ENCODE results near the gene INTS2.
A peak's percentile ranks its signal among the peaks of the same experiment; 100 is the strongest.
"Not testable (repeated sequence)": the region's sequence is repeated elsewhere in the genome, so short reads cannot be mapped to it uniquely, and the experiment has no call there.

INTS2 gene

DNA sequence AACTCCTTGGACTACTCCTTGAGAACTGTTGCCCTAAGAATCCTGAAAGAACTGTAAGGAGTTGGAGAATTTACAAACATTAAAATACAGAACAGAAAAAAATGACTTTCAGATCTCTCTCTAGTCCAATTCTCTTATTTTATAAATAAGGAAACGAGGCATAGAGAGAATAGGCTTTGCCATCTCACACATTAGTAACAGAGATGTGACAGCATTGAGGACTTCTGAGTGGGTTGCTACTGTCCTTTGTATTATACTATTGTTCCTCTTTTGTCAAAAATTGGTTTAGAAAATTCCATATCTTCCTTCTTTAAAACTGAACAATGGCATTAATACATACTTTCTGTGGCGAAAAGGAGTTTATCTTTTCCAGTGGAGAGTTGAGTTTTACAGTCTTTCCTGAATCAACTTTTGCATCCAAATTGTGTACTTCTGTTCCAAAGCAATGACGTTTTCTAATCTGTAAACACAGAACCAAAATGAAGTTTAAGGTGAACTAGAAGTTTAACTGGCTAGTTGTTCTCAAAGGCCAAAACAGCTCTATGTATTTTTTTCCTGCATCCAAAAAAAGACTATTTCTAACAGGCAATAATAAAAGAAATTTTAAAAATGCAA, 80.9 kb downstream of the INTS2 start:
- no peak for DNase-seq

DNA sequence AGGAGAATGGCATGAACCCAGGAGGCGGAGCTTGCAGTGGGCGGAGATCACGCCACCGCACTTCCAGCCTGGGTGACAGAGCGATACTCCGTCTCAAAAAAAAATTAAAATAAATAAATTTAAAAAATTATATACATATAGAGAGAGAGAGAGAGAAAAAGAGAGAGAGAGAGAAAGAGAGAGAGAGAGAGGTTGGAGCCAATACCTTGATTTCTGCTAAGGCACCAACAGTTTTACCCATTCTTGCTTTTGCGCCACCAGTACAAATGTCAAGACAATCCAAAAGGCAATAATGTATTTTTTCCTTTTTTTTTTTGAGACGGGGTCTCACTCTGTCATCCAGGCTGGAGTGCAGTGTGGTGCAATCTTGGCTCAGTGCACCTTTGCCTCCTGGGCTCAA, 81.7 kb downstream of the INTS2 start:
- DNase-seq: no peak

DNA sequence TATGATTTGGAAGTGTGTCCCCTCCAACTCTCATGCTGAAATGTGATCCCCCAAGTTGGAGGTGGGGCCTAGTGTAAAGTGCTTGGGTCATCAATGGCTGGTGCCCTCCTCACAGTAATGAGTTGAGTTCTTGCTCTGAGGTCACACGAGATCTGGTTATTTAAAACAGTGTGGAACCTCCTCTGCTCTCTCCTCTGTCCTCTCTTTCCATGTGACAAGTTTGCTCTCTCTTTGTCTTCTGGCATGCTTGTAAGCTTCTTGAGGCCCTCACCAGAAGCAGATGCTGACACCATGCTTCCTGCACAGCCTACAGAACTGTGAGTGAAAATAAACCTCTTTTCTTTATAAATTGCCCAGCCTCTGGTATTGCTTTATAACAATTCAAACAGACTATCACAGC, 84.3 kb downstream of the INTS2 start:
- DNase-seq: no peak

DNA sequence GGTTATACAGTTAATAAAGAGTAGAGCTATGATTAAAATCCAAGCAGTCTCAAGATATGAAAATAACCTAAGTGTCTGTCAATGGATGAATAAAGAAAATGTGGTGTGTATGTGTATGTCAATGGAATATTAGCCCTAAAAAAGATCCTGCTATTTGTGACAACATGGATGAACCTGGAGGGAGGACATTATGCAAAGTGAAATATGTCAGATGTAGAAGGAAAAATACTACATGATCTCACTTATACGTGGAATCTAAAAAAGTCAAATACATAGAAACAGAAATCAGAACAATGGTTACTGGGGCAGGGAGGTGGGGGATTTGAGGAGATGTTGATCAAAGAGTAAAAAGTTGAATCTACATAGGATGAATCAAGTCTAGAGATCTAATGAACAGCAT, 84.9 kb downstream of the INTS2 start:
- no peak for DNase-seq

DNA sequence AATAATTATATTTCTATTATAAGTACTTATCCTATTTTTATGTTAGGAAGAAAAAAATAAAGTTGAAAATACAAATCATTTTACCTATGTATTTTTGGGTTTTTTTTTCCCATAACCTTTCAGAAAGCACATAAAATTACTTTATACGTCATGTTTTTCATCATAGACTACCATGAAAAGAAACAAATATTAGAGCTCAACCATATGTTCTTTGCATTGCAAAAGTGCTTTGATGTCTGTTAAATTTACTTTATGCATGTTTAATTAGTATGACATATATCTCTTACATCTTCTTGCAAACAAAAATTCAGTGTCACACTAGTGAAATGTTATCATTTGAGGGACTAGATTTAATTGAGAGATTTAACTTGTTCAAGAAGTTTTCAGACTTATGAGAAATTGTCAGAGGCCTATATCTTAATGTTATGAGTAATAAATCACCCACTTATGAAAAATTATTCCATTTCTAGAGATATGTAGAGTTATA, 88.4 kb downstream of the INTS2 start:
- no peak for DNase-seq

DNA sequence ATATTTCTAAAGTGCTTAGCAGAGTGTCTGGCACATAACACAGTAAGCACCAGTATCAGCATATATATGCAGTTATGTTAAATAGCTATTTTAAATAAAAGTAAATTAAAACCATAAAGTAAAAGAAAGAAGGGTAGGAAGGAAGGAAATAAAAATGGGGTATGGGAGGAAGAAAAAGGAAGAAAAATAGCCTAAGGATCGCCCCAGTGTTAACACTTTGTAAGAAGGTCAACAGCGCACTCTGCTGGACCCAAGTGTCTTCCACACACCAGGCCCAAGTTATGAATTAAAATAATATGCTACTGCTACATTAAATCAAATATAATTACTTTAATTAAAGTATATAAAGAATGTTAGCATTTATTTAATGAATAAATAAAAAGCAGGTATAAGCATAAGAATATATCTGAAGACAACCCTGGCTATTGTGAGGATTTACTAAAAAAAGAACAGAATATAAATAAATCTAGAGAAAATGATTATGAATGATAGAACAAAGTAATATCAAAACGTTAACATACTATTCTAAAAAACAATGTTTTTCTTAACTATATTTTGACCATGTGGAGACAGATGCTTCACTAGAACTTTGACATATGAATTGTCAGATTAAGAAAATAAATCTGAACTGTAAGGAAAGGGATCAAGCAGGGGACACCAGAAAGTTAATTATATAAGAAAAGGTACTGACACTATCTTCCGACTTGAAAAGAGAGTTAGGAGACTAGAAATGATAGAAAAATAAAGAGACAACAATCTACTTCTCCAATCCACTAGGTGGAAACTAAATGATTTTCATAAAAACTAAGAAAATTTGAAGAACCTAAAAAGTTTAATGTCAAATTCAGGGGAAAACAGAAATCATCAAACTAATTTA, 90.4 kb downstream of the INTS2 start:
- DNase-seq: peak in 1 of 2 donors; percentile 4

DNA sequence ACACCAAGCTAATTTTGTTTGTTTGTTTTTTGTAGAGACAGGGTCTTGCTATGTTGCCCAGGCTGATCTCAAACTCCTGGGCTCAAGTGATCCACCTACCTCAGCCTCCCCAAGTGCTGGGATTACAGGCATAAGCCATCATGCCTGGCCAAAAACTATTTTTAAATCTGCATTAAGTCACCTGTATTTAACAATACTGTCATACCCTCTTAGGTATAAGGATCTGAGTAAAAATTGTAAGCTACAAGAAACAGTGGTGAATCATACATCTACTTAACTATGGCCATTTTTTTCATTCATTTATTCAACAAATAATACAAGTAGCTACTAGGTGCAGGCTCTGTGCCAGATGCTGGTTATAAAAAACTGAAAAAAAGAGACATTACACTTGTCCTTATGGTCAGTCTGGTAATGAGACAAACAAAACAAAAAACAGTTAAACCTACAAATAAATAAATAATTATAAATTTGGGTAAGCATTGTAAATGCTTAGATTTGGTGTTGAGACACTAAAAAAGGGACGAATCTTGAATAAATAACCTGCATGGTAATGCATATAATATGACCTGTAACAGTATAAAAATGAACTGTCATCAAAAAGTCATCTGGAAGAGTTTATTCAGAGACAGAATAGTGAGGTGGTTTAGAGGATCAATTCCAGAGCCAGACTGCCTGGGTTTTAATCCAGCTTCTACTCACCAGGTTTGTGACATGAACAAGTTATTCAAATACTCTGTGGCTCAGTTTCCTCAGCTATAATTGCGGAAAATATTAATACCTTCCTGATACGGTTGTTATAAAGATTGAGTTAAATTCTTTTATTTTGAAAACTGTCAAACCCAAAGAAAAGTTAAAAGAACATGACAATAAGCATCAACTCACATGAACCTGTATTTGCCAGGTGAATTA, 91.3 kb downstream of the INTS2 start:
- DNase-seq: no peak

DNA sequence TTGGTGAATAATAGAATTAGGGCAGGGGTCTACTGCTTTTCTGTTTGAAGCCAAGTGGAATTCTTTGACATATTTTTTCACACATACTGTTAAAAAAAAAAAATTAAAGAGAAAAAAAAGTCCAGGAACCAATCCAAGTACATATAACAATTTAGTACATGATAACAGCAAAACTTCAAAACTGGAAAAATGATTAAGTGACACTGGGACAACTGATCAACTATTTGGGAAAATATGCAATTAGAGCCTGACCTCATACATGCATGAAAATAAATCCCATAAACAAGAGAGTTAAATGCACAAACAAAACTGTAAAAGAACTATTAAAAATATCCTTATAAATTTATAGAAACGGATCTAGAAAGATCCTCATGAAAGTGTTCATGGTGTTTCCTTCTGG, 92.2 kb downstream of the INTS2 start:
- no peak for DNase-seq

DNA sequence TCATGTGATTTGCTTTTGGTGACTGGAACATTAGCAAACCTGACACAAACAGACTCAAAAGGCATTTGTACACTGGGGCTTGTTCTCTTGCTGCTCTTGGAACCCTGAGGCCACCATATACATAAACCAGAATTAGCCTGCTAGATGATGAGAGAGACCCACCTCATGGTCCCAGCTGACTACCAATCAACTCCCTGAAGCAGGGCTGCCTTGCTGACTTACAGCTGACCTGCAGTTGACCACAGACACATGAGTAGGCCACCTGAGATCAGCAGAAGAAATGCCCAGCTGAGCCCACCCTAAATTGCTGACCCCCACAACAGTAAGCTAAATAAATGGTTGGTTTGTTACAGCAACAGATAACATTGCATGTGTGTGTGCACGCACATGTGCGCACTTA, 93.2 kb downstream of the INTS2 start:
- no peak for DNase-seq

DNA sequence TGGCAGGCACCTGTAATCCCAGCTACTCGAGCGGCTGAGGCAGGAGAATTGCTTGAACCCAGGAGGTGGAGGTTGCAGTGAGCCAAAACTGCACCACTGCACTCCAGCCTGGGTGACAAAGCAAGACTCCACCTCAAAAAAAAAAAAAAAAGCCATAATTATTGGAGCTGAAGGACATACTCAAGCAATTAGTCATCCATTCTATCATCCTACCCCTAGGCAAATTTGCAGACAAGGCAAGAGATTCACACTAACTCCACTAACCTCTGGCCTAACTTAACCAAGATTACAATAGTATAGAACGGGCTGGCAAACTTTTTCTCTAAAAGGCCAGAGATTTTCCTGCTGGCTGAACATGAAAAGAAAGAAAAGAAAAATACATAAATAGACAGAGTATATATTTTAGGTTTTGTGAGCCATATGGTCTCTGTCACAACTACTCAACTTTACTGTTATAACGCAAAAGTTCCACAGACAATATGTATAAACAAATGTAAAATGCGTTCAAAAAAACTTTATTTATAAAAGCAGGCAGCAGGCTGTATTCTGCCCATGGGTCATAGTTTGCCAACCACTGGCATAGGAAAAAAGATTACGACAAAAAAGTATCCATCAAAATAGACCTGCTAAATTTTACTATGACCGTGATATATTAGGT, 94.1 kb downstream of the INTS2 start:
- DNase-seq: no peak

DNA sequence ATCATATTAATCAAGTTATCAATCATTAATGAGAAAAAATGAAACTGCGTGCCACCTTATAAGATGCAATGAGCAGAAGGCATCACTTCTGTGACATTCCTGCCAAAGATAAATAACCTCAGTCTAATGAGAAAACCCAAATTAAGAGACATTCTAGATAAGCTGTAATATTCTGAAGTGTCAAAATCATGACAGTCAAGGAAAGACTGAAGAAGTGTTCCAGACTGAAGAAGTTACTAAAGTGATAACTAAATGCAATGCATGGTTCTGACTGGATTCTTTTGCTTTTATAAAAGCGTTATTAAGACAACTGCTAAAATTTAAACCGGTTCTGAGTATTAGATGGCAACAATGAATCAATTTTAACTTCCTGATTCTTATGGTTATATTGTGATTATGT, 95.3 kb downstream of the INTS2 start:
- no peak for DNase-seq

DNA sequence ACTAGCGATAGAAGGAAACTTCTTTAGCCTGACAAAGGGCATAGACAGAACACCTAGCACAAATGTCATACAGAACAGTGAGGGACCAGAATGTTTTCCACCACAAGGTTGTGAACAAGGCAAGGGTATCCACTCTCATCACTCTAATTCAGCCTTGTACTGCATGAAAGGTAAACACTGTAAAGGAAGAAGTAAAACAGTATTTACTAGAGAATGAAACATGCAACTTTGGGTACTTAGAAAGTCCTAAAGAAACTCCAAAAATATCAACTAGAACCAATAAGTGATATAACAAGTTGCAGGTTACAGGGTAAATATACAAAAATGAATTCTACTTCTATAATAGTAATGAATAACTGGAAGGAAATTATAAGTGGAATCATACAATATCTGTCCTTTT, 96.7 kb downstream of the INTS2 start:
- DNase-seq: no peak

DNA sequence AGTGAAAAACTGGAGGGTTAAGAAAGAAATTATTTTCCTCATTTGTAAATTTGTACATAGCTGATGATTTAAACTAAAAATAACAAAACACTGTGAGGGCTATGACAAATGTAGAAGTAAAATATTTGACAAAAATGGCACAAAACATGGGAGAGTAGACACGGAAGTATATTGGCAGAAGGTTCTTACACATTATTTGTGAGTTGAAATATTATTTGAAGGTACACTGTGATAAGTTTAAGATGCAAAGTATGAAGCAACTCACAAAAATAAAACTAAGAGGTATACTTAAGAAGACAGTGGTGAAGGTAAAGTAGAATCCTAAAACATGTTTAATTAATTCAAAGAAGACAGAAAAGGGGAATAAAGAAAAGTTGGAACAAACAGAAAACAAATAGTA, 99.1 kb downstream of the INTS2 start:
- DNase-seq: no peak

DNA sequence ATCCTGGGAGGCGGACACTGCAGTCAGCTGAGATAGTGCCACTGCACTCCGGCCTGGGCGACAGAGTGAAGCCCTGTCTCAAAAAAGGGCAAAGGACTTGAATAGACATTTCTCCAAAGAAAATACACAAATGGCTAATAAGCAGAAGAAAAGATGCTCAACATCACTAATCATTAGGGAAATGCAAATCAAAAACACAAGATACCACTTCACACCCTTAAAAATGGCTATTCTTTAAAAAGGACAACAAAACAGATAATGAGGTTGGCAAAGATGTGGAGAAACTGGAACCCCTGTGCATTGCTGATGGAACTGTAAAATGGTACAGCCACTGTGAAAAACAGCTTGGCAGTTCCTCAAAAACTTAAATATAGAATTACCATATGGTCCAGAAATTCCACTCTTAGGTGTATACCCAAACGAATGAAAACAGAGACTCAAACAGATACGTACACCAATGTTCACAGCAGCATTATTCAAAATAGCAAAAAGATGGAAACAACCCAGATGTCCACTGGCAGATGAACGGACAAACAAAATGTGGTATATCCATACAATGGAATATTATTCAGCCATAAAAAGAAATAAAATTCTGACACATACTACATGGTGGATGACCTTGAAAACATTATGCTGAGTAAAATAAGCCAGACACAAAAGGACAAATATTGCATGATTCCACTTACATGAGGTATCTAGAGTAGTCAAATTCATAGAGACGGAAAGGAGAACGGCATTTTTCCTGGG, 100.0 kb downstream of the INTS2 start:
- no peak for DNase-seq

DNA sequence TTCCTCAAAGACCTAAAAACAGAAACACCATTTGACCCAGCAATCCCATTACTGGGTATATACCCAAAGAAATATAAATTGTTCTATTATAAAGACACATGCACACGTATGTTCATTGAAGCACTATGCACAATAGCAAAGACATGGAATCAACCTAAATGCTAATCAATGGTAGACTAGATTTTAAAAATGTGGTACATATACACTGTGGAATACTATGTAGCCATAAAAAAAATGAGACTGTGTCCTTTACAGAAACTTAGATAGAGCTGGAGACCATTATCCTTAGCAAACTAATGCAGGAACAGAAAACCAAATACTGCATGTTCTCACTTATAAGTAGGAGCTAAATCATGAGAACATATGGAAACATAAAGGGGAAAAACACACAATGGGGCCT, 100.9 kb downstream of the INTS2 start:
- not testable (repeated sequence) for DNase-seq

DNA sequence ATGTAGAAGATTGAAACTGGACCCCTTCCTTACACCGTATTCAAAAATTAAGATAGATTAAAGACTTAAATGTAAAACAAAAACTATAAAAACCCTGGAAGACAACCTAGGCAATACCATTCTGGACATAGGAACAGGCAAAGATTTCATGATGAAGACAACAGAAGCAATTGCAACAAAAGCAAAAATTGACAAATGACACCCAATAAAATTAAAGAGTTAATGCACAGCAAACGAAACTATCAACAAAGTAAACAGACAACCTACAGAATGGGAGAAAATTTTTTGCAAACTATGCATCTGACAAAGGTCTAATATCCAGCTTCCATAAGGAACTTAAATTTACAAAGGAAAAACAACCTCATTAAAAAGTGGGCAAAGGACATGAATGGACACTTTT, 101.6 kb downstream of the INTS2 start:
- DNase-seq: not testable (repeated sequence)

DNA sequence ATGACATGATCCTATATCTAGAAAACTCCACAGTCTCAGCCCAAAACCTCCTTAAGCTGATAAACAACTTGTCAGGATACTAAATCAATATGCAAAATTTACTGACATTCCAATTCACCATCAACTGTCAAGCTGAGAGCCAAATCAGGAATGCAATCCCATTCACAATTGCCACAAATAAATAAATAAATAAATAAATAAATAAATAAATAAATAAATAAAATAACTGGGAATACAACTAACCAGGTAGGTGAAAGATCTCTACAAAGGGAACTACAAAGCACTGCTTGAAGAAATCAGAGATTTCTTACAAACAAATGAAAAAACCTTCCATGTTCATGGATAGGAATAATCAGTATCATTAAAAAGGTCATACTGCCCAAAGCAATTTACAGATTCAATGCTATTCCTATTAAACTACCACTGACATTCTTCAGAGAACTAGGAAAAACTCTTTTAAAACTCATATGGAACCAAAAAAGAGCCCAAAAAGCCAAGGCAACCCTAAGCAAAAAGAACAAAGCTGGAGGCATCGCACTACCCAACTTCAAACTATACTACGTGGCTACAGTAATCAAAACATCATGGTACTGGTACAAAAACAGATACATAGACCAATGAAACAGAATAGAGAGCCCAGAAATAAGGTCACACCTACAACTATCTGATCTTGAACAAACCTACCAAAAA, 102.2 kb downstream of the INTS2 start:
- DNase-seq: no peak

DNA sequence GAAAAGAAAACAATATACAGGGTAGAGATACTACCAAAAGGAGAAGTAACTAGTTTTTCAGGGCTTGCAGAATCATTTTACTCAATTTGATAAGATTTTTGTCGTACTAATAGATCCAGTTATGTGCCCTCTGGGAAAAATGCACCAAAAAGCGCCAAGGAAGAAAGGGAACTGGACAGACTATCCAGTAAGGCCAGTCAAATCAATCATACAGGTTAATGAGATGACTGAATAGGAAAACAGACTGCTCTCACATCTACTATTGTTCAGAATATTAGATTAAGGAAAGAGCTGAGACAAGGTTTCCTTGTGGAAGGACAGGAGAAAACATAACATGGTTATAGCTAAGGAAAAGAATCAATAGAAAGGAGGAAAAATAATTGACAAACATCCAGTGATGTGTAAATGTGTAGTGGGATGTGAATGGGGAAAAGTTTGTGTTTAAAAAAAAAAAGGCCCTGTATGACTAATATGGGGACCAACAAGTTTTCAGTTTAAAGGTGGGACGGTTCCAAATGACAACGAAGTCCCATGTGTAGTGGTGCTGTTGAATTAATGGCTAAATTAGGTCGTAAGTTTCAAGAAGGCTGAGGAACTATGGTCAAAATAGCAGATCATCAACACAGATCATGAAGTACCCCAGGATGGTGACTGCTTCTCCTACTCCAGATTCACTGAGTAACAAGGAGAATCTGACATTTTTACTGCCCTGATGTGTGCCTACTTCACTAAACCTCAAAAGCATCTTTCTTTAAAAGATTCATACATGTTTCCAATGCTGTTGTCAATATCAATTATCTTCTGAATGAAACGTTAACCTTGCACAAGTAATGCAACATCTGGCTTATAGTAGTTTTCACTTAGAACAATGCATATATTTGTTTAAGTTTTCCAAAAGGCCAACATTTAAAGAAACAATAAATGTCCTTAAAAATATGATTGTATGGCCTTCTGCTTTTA, 105.2 kb downstream of the INTS2 start:
- DNase-seq: no peak

DNA sequence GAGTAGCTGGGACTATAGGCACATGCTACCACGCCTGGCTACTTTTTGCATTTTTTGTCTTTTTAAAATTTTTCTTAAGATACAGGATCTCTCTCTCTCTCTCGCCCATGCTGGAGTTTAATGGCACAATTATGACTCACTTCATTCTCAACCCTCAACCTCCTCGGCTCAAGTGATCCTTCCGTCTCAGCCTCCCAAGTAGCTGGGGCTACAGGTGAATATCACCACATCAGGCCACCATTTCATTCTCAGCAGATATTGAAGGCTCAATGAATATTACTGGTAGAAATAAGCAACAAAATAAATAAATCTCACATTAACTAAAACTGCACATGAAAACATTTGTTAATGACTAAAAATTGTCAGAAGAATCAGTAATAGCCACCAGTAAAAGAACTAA, 106.1 kb downstream of the INTS2 start:
- DNase-seq: no peak

DNA sequence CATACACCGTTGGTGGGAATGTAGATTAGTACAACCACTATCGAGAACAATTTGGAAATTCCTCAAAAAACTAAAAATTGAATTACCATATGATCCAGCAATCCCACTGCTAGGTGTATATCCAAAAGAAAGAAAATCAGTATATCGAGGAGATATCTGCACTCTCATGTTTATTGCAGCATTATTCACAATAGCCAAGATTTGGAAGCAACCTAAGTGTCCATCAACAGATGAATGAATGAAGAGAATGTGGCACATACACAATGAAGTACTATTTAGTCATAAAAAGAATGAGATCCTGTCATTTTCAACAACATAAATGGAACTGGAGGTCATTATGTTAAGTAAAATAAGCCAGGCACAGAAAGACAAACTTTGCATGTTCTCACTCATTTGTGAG, 108.5 kb downstream of the INTS2 start:
- not testable (repeated sequence) for DNase-seq

Data from hippocampal formation (tissue), 2 donors.